DLD1 (cell line): ENCODE data around the gene UPB1.

ENCODE experiments used
- in situ Hi-C: cut with HindIII; loops from 2 replicates; pipeline ENCODE4 v1.10.0; 2017; ENCODE audit warnings: low sequenced_read_pairs

The UPB1 gene

GRCh38 chr22:24503843-24504338 is 8.8 kb downstream of the UPB1 start:
- in situ Hi-C loops = no loop called here

GRCh38 chr22:24504540-24504939 is 9.4 kb downstream of the UPB1 start:
- in situ Hi-C loops = no loop called here

- in situ Hi-C loops = no loop called here
Measured at GRCh38 chr22:24504956-24505736, 10.0 kb downstream of the UPB1 start.

GRCh38 chr22:24506802-24507438 is 11.8 kb downstream of the UPB1 start:
- in situ Hi-C loops = no loop called here

- in situ Hi-C loops = no loop called here
Measured at GRCh38 chr22:24507716-24508115, 12.6 kb downstream of the UPB1 start.

- in situ Hi-C loops = no loop called here
Measured at GRCh38 chr22:24510637-24511625, 15.8 kb downstream of the UPB1 start.

GRCh38 chr22:24512043-24512442 is 16.9 kb downstream of the UPB1 start:
- in situ Hi-C loops = no loop called here

GRCh38 chr22:24513378-24514240 is 18.5 kb downstream of the UPB1 start:
- in situ Hi-C loops = no loop called here

- in situ Hi-C loops = no loop called here
Measured at GRCh38 chr22:24514241-24515026, 19.3 kb downstream of the UPB1 start.

GRCh38 chr22:24515027-24515338 is 19.9 kb downstream of the UPB1 start:
- in situ Hi-C loops = no loop called here

GRCh38 chr22:24516301-24516737 is 21.2 kb downstream of the UPB1 start:
- in situ Hi-C loops = no loop called here

- in situ Hi-C loops = no loop called here
Measured at GRCh38 chr22:24517446-24517845, 22.3 kb downstream of the UPB1 start.

- in situ Hi-C loops = no loop called here
Measured at GRCh38 chr22:24518228-24518627, 23.1 kb downstream of the UPB1 start.

- in situ Hi-C loops = no loop called here
Measured at GRCh38 chr22:24518771-24519485, 23.8 kb downstream of the UPB1 start.

- in situ Hi-C loops = no loop called here
Measured at GRCh38 chr22:24519496-24519895, 24.4 kb downstream of the UPB1 start.

- in situ Hi-C loops = no loop called here
Measured at GRCh38 chr22:24521791-24522245, 26.7 kb downstream of the UPB1 start.

GRCh38 chr22:24523873-24524272 is 28.7 kb downstream of the UPB1 start:
- in situ Hi-C loops = no loop called here

GRCh38 chr22:24525416-24526037 is 30.4 kb downstream of the UPB1 start:
- in situ Hi-C loops = no loop called here
